ENCODE measurements around the gene CPTP.
A peak's percentile ranks its signal among the peaks of the same experiment; 100 is the strongest.

Gene CPTP

GRCh38 chr1:1284221-1285101, 40.1 kb upstream of the CPTP start:
- Histone ChIP-seq H3K4me3 (ENCODE audit: insufficient read depth, low read depth, low read length, poor library complexity, severe bottlenecking) (no peak overlapping the region), H3K27ac (ENCODE audit: insufficient read depth, low read length, poor library complexity, severe bottlenecking) (no peak overlapping the region), H3K4me1 (ENCODE audit: control insufficient read depth, insufficient read depth, low read length, poor library complexity, severe bottlenecking) (no peaks in the 10 kb centered on the region), H3K9me3 (ENCODE audit: control insufficient read depth, low read length) (no peaks in the 10 kb centered on the region), H3K27me3 (replicated peaks; ENCODE audit: control insufficient read depth, insufficient read depth, low read length, poor library complexity, severe bottlenecking) (no peaks in the 10 kb centered on the region), H3K36me3 (ENCODE audit: control insufficient read depth, insufficient read depth, low read length) (no peaks in the 10 kb centered on the region)
- no peak for DNase-seq

- H3K27me3 ChIP-seq (replicated peaks; ENCODE audit: control insufficient read depth, insufficient read depth, low read length, poor library complexity, severe bottlenecking) = no peaks in the 10 kb centered on the region
- no peaks in the 10 kb centered on the region for H3K9me3 ChIP-seq (ENCODE audit: control insufficient read depth, low read length)
- H3K27ac ChIP-seq (ENCODE audit: insufficient read depth, low read length, poor library complexity, severe bottlenecking) = no peak overlapping the region
- no peaks in the 10 kb centered on the region for H3K4me1 ChIP-seq (ENCODE audit: control insufficient read depth, insufficient read depth, low read length, poor library complexity, severe bottlenecking)
- H3K36me3 ChIP-seq (ENCODE audit: control insufficient read depth, insufficient read depth, low read length) = no peaks in the 10 kb centered on the region
- H3K4me3 ChIP-seq (ENCODE audit: insufficient read depth, low read depth, low read length, poor library complexity, severe bottlenecking) = no peak overlapping the region
- DNase-seq = no peak
These were observed 39.5 kb upstream of the CPTP start for GRCh38 chr1:1285102-1285571.

GRCh38 chr1:1285611-1286311, 38.8 kb upstream of the CPTP start:
- Histone ChIP-seq H3K4me3 (ENCODE audit: insufficient read depth, low read depth, low read length, poor library complexity, severe bottlenecking) (no peak overlapping the region), H3K27ac (ENCODE audit: insufficient read depth, low read length, poor library complexity, severe bottlenecking) (no peak overlapping the region), H3K4me1 (ENCODE audit: control insufficient read depth, insufficient read depth, low read length, poor library complexity, severe bottlenecking) (no peaks in the 10 kb centered on the region), H3K9me3 (ENCODE audit: control insufficient read depth, low read length) (no peaks in the 10 kb centered on the region), H3K36me3 (ENCODE audit: control insufficient read depth, insufficient read depth, low read length) (no peaks in the 10 kb centered on the region), H3K27me3 (replicated peaks; ENCODE audit: control insufficient read depth, insufficient read depth, low read length, poor library complexity, severe bottlenecking) (no peaks in the 10 kb centered on the region)
- no peak for DNase-seq

GRCh38 chr1:1286313-1287261, 38.0 kb upstream of the CPTP start:
- DNase-seq = no peak
- Histone ChIP-seq H3K4me3 (ENCODE audit: insufficient read depth, low read depth, low read length, poor library complexity, severe bottlenecking) (no peak overlapping the region), H3K27ac (ENCODE audit: insufficient read depth, low read length, poor library complexity, severe bottlenecking) (no peak overlapping the region), H3K4me1 (ENCODE audit: control insufficient read depth, insufficient read depth, low read length, poor library complexity, severe bottlenecking) (no peaks in the 10 kb centered on the region), H3K9me3 (ENCODE audit: control insufficient read depth, low read length) (no peaks in the 10 kb centered on the region), H3K27me3 (replicated peaks; ENCODE audit: control insufficient read depth, insufficient read depth, low read length, poor library complexity, severe bottlenecking) (no peaks in the 10 kb centered on the region), H3K36me3 (ENCODE audit: control insufficient read depth, insufficient read depth, low read length) (no peaks in the 10 kb centered on the region)

- Histone ChIP-seq H3K27me3 (replicated peaks; ENCODE audit: control insufficient read depth, insufficient read depth, low read length, poor library complexity, severe bottlenecking) (no peaks in the 10 kb centered on the region), H3K4me3 (ENCODE audit: insufficient read depth, low read depth, low read length, poor library complexity, severe bottlenecking) (no peak overlapping the region), H3K4me1 (ENCODE audit: control insufficient read depth, insufficient read depth, low read length, poor library complexity, severe bottlenecking) (no peaks in the 10 kb centered on the region), H3K27ac (ENCODE audit: insufficient read depth, low read length, poor library complexity, severe bottlenecking) (no peak overlapping the region), H3K36me3 (ENCODE audit: control insufficient read depth, insufficient read depth, low read length) (no peaks in the 10 kb centered on the region), H3K9me3 (ENCODE audit: control insufficient read depth, low read length) (no peaks in the 10 kb centered on the region)
- no peak for DNase-seq
These were observed 37.1 kb upstream of the CPTP start for GRCh38 chr1:1287288-1288110.

- H3K27ac ChIP-seq (ENCODE audit: insufficient read depth, low read length, poor library complexity, severe bottlenecking) = no peak overlapping the region
- no peak overlapping the region for H3K4me3 ChIP-seq (ENCODE audit: insufficient read depth, low read depth, low read length, poor library complexity, severe bottlenecking)
- peak in 2 of 3 donors; percentile 23 to 52 for DNase-seq
- no peaks in the 10 kb centered on the region for H3K36me3 ChIP-seq (ENCODE audit: control insufficient read depth, insufficient read depth, low read length)
- no peaks in the 10 kb centered on the region for H3K27me3 ChIP-seq (replicated peaks; ENCODE audit: control insufficient read depth, insufficient read depth, low read length, poor library complexity, severe bottlenecking)
- no peaks in the 10 kb centered on the region for H3K9me3 ChIP-seq (ENCODE audit: control insufficient read depth, low read length)
- no peaks in the 10 kb centered on the region for H3K4me1 ChIP-seq (ENCODE audit: control insufficient read depth, insufficient read depth, low read length, poor library complexity, severe bottlenecking)
These were observed 34.3 kb upstream of the CPTP start for GRCh38 chr1:1290238-1290731.

GRCh38 chr1:1291023-1291528, 33.5 kb upstream of the CPTP start:
- Histone ChIP-seq H3K36me3 (ENCODE audit: control insufficient read depth, insufficient read depth, low read length) (no peaks in the 10 kb centered on the region), H3K4me1 (ENCODE audit: control insufficient read depth, insufficient read depth, low read length, poor library complexity, severe bottlenecking) (no peaks in the 10 kb centered on the region), H3K4me3 (ENCODE audit: insufficient read depth, low read depth, low read length, poor library complexity, severe bottlenecking) (no peak overlapping the region)

GRCh38 chr1:1291548-1292441, 32.8 kb upstream of the CPTP start:
- Histone ChIP-seq H3K9me3 (ENCODE audit: control insufficient read depth, low read length) (no peaks in the 10 kb centered on the region), H3K4me1 (ENCODE audit: control insufficient read depth, insufficient read depth, low read length, poor library complexity, severe bottlenecking) (no peaks in the 10 kb centered on the region), H3K27me3 (replicated peaks; ENCODE audit: control insufficient read depth, insufficient read depth, low read length, poor library complexity, severe bottlenecking) (no peaks in the 10 kb centered on the region), H3K36me3 (ENCODE audit: control insufficient read depth, insufficient read depth, low read length) (no peaks in the 10 kb centered on the region), H3K4me3 (ENCODE audit: insufficient read depth, low read depth, low read length, poor library complexity, severe bottlenecking) (no peak overlapping the region), H3K27ac (ENCODE audit: insufficient read depth, low read length, poor library complexity, severe bottlenecking) (no peak overlapping the region)
- peak; percentile 24 to 48 (median 36) for DNase-seq

More at GRCh38 chr1:1291023-1291528, 33.5 kb upstream of the CPTP start:
- no peaks in the 10 kb centered on the region for H3K9me3 ChIP-seq (ENCODE audit: control insufficient read depth, low read length)
- no peaks in the 10 kb centered on the region for H3K27me3 ChIP-seq (replicated peaks; ENCODE audit: control insufficient read depth, insufficient read depth, low read length, poor library complexity, severe bottlenecking)
- H3K27ac ChIP-seq (ENCODE audit: insufficient read depth, low read length, poor library complexity, severe bottlenecking) = no peak overlapping the region
- no peak for DNase-seq
